A673 (cell line): ENCODE data around the gene POU2AF1. TPM values are rescaled to one million over a fixed set of nuclear protein-coding genes. Genes with fewer than 3 reads are reported as not detected.

Source experiments
- BruUV-seq: library from RNA; stranded (reverse); fragments of 400-500 nt; replicated peaks from 2 replicates; lab custom pipeline; 2021; lab: Mats Ljungman, UMichigan
- CTCF ChIA-PET: fragments of 300-600 bp; sonication (Branson Sonifier 250); formaldehyde crosslinking; loops from one replicate; lab custom pipeline; 2022; ENCODE audit warnings: antibody characterized with exemption; lab: Charles Lee
- POLR2A ChIA-PET: fragments of 300-600 bp; sonication (Branson Sonifier 250); formaldehyde crosslinking; loops from one replicate; lab custom pipeline; 2022; ENCODE audit warnings: antibody characterized with exemption; ENCODE audit not compliant: low non-redundant PET; lab: Charles Lee
- DNase-seq: peaks from one replicate; pipeline ENCODE4 v3.0.0-alpha.2; 2015; ENCODE audit warnings: low spot score
- H3K27ac ChIP-seq: fragments of 200-600 bp; sonication (generic); 2 replicates; pipeline ENCODE4 v1.5.1; 2016; ENCODE audit warnings: mixed run types, low read depth, mild to moderate bottlenecking, mixed read lengths, antibody characterized with exemption, low read length; ENCODE audit not compliant: poor library complexity, severe bottlenecking
- H3K27me3 ChIP-seq: fragments of 200-600 bp; sonication (generic); replicated peaks from 2 replicates; pipeline ENCODE4 v1.6.1; 2017; ENCODE audit warnings: mixed run types, low read depth, mild to moderate bottlenecking, mixed read lengths, antibody characterized with exemption, low read length; ENCODE audit not compliant: insufficient read depth, poor library complexity
- H3K36me3 ChIP-seq: fragments of 200-600 bp; sonication (generic); 2 replicates; pipeline ENCODE4 v1.6.1; 2016; ENCODE audit warnings: mixed run types, mild to moderate bottlenecking, mixed read lengths, antibody characterized with exemption, low read length; ENCODE audit not compliant: insufficient read depth, poor library complexity, severe bottlenecking
- H3K4me1 ChIP-seq: fragments of 200-600 bp; sonication (generic); 2 replicates; pipeline ENCODE4 v1.6.1; 2017; ENCODE audit warnings: mixed run types, mild to moderate bottlenecking, mixed read lengths, antibody characterized with exemption, low read length; ENCODE audit not compliant: insufficient read depth, poor library complexity, severe bottlenecking
- H3K4me3 ChIP-seq: fragments of 200-600 bp; sonication (generic); 2 replicates; pipeline ENCODE4 v1.5.1; 2016; ENCODE audit warnings: low read depth, mixed run types, mild to moderate bottlenecking, mixed read lengths, low read length; ENCODE audit not compliant: poor library complexity, severe bottlenecking
- H3K9me3 ChIP-seq: fragments of 200-600 bp; sonication (generic); 2 replicates; pipeline ENCODE4 v1.6.1; 2016; ENCODE audit warnings: mixed run types, low read depth, mild to moderate bottlenecking, mixed read lengths, antibody characterized with exemption, low read length; ENCODE audit not compliant: poor library complexity, severe bottlenecking
- CTCF ChIP-seq: fragments of 300-800, 200-600 bp; sonication (generic); conservative IDR thresholded peaks from 2 replicates; pipeline ENCODE4 v1.5.1; 2017; ENCODE audit warnings: low read depth, mild to moderate bottlenecking, antibody characterized with exemption, low read length, moderate library complexity, mixed read lengths
- EZH2 ChIP-seq: fragments of 200-600 bp; sonication (generic); IDR thresholded peaks from 2 replicates; pipeline ENCODE4 v1.6.1; 2017; ENCODE audit warnings: borderline replicate concordance, low read depth, mild to moderate bottlenecking, mixed read lengths, antibody characterized with exemption, low read length; ENCODE audit not compliant: poor library complexity, severe bottlenecking
- intact Hi-C: fragments of 100-400 bp; cut with micrococcal nuclease; formaldehyde crosslinking; loops from one replicate; pipeline ENCODE4 v1.10.0; 2022; ENCODE audit not compliant: unreplicated experiment
- total RNA-seq: library from RNA; stranded (reverse); gene quantifications from 2 replicates; pipeline ENCODE4 v1.2.3, GENCODE V29; 2021

The POU2AF1 gene
- total RNA-seq, 1 experiment from 2014 or later = not detected

- intact Hi-C loops = no loop called here
- no TSS peak for BruUV-seq
- POLR2A ChIA-PET = no interaction called here
These were observed 5.4 kb upstream of the POU2AF1 start for GRCh38 chr11:111384494-111384893.

DNA sequence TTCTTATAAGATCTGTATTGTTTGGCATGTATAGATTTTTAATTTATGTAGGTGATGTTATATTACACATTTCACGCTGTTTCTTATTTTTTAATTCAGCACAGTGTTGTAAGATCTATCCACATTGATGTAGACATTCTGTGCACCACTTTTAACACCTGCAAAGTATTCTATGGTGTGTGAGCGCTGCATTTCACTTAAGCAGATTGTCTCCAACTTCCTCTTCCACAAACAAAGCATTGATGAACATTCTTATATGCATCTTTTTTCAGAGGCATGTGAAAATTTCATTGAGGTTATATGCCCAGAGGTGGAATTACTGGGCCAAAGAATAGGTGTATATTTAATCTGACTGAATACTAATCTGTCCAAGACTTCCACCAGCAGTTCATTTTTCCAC is 3.4 kb upstream of the POU2AF1 start:
- peaks cover 20% of the 10 kb centered on the region for H3K4me1 ChIP-seq
- H3K27me3 ChIP-seq = no peaks in the 10 kb centered on the region
- BruUV-seq = no TSS peak
- ChIA-PET CTCF (no interaction called here), POLR2A (no interaction called here)
- H3K9me3 ChIP-seq = peaks cover 11% of the 10 kb centered on the region
- H3K36me3 ChIP-seq = no peaks in the 10 kb centered on the region
- no peak for TF ChIP-seq CTCF
- H3K27ac ChIP-seq = no peak overlapping the region
- DNase-seq = no peak
- intact Hi-C loops = no loop called here
- no peak overlapping the region for H3K4me3 ChIP-seq

More at GRCh38 chr11:111384494-111384893, 5.4 kb upstream of the POU2AF1 start:
- peaks cover 11% of the 10 kb centered on the region for H3K9me3 ChIP-seq
- no peak for DNase-seq
- no peaks in the 10 kb centered on the region for H3K27me3 ChIP-seq
- no peak for TF ChIP-seq EZH2
- no peak for TF ChIP-seq CTCF
- CTCF ChIA-PET = no interaction called here
- H3K36me3 ChIP-seq = no peaks in the 10 kb centered on the region
- H3K4me3 ChIP-seq = no peak overlapping the region
- H3K27ac ChIP-seq = no peak overlapping the region
- H3K4me1 ChIP-seq = peaks cover 31% of the 10 kb centered on the region

GRCh38 chr11:111379602-111380136 is 594 bp upstream of the POU2AF1 start:
- POLR2A ChIA-PET = no interaction called here
- no peak overlapping the region for H3K4me3 ChIP-seq
- peaks cover 8% of the 10 kb centered on the region for H3K4me1 ChIP-seq
- H3K36me3 ChIP-seq = no peaks in the 10 kb centered on the region
- intact Hi-C loops = no loop called here
- peaks cover under 1% of the 10 kb centered on the region for H3K9me3 ChIP-seq
- BruUV-seq = no TSS peak
- CTCF ChIA-PET = no interaction called here
- H3K27ac ChIP-seq = no peak overlapping the region
- peak; percentile 55 for DNase-seq
- TF ChIP-seq CTCF (no peak), EZH2 (no peak)
- no peaks in the 10 kb centered on the region for H3K27me3 ChIP-seq
